GM08714 (cell line): Measurements from ENCODE around the gene PRDX6.

Source experiments
- H3K4me3 ChIP-seq: fragments of 200-500 bp; sonication (Bioruptor generic); 2 replicates; pipeline ENCODE4 v1.5.1; 2014; ENCODE audit warnings: mild to moderate bottlenecking, low read length, inconsistent platforms
- ZNF274 ChIP-seq: IDR thresholded peaks from 2 replicates; pipeline ENCODE4 v1.6.1; 2012; ENCODE audit warnings: mild to moderate bottlenecking, low read depth, low read length

The PRDX6 gene

GRCh38 chr1:173532237-173532636 lies 55.1 kb downstream of the PRDX6 start:
- no peak for TF ChIP-seq ZNF274
- H3K4me3 ChIP-seq = no peak overlapping the region

GRCh38 chr1:173536223-173536622 lies 59.1 kb downstream of the PRDX6 start:
- H3K4me3 ChIP-seq = no peak overlapping the region
- TF ChIP-seq ZNF274 = no peak
